ENCODE data around the gene IP6K2. TPM values are rescaled to one million over a fixed set of nuclear protein-coding genes. Genes with fewer than 3 reads are reported as not detected.

IP6K2 gene
- total RNA-seq, 2 experiments from 2014 or later: 56.6 to 61.2 TPM

- peaks cover 17% of the 10 kb centered on the region for H3K27me3 Mint-ChIP-seq
- peaks cover 41% of the 10 kb centered on the region for H3K4me1 Mint-ChIP-seq
- ChIA-PET POLR2A (interaction anchor here (0.6 to 0.7 kb wide), 2 partner anchors 376 to 522 kb away, joined by 3 to 5 read pairs; no protein-coding TSS in a partner anchor), CTCF (interaction anchor here (0.9 to 2.1 kb wide), 5 partner anchors 23 to 280 kb away, joined by 3 to 7 read pairs (median 3); partner anchors contain the start of genes NCKIPSD, PFKFB4 and SLC26A6)
- peak overlapping the region; percentile 99 for H3K27ac Mint-ChIP-seq
- peaks cover 24% of the 10 kb centered on the region for H3K36me3 Mint-ChIP-seq (ENCODE audit: low read depth)
- peak overlapping the region; percentile 99 for H3K4me3 Mint-ChIP-seq
- no peaks in the 10 kb centered on the region for H3K9me3 Mint-ChIP-seq
- peak; percentile 45 for DNase-seq
Observed at GRCh38 chr3:48716508-48716981, 476 bp downstream of the IP6K2 start.

GRCh38 chr3:48715174-48715800 lies 1.7 kb downstream of the IP6K2 start:
- Mint-ChIP-seq H3K9me3 (no peaks in the 10 kb centered on the region), H3K27ac (peak overlapping the region; percentile 75), H3K27me3 (peaks cover 15% of the 10 kb centered on the region), H3K4me3 (peak overlapping the region; percentile 99), H3K4me1 (peaks cover 47% of the 10 kb centered on the region), H3K36me3 (ENCODE audit: low read depth) (peaks cover 30% of the 10 kb centered on the region)
- POLR2A ChIA-PET: no interaction called here
- DNase-seq: no peak
- CTCF ChIA-PET: interaction anchor here (0.6 to 1.0 kb wide), 5 partner anchors 9 to 175 kb away, joined by 3 to 4 read pairs (median 3); no protein-coding TSS in a partner anchor

- ChIA-PET POLR2A (no interaction called here), CTCF (no interaction called here)
- Mint-ChIP-seq H3K9me3 (no peaks in the 10 kb centered on the region), H3K27ac (peak overlapping the region; percentile 9), H3K36me3 (ENCODE audit: low read depth) (peaks cover 47% of the 10 kb centered on the region), H3K27me3 (no peaks in the 10 kb centered on the region), H3K4me1 (peaks cover 55% of the 10 kb centered on the region), H3K4me3 (no peak overlapping the region)
- DNase-seq: no peak
Observed at GRCh38 chr3:48711727-48712126, 5.3 kb downstream of the IP6K2 start.

GRCh38 chr3:48709051-48709461 lies 8.0 kb downstream of the IP6K2 start:
- Mint-ChIP-seq H3K27me3 (no peaks in the 10 kb centered on the region), H3K9me3 (no peaks in the 10 kb centered on the region), H3K4me3 (no peak overlapping the region), H3K27ac (peak overlapping the region; percentile 19), H3K36me3 (ENCODE audit: low read depth) (peaks cover 44% of the 10 kb centered on the region), H3K4me1 (peaks cover 40% of the 10 kb centered on the region)
- ChIA-PET CTCF (no interaction called here), POLR2A (no interaction called here)
- no peak for DNase-seq

GRCh38 chr3:48708481-48708889 lies 8.5 kb downstream of the IP6K2 start:
- Mint-ChIP-seq H3K36me3 (ENCODE audit: low read depth) (peaks cover 44% of the 10 kb centered on the region), H3K4me1 (peaks cover 40% of the 10 kb centered on the region)

GRCh38 chr3:48707157-48707556 lies 9.9 kb downstream of the IP6K2 start:
- H3K27me3 Mint-ChIP-seq: no peaks in the 10 kb centered on the region
- DNase-seq: no peak
- peaks cover 42% of the 10 kb centered on the region for H3K4me1 Mint-ChIP-seq
- peaks cover 46% of the 10 kb centered on the region for H3K36me3 Mint-ChIP-seq (ENCODE audit: low read depth)
- H3K27ac Mint-ChIP-seq: no peak overlapping the region
- POLR2A ChIA-PET: no interaction called here
- no peaks in the 10 kb centered on the region for H3K9me3 Mint-ChIP-seq
- CTCF ChIA-PET: interaction anchor here (0.6 to 2.5 kb wide), 2 partner anchors 21 to 1899 kb away, joined by 3 to 6 read pairs; partner anchors contain the start of gene NCKIPSD
- no peak overlapping the region for H3K4me3 Mint-ChIP-seq

More at GRCh38 chr3:48708481-48708889, 8.5 kb downstream of the IP6K2 start:
- Mint-ChIP-seq H3K27me3 (no peaks in the 10 kb centered on the region), H3K27ac (no peak overlapping the region), H3K9me3 (no peaks in the 10 kb centered on the region), H3K4me3 (no peak overlapping the region)
- no peak for DNase-seq
- ChIA-PET POLR2A (no interaction called here), CTCF (interaction anchor here (0.8 to 2.5 kb wide), 2 partner anchors 10 to 23 kb away, joined by 3 to 6 read pairs; partner anchors contain the start of gene NCKIPSD)

GRCh38 chr3:48702320-48702920 lies 14.6 kb downstream of the IP6K2 start:
- Mint-ChIP-seq H3K4me3 (no peak overlapping the region), H3K27ac (no peak overlapping the region), H3K9me3 (no peaks in the 10 kb centered on the region), H3K36me3 (ENCODE audit: low read depth) (peaks cover 29% of the 10 kb centered on the region), H3K4me1 (peaks cover 17% of the 10 kb centered on the region), H3K27me3 (no peaks in the 10 kb centered on the region)
- no peak for DNase-seq
- ChIA-PET POLR2A (no interaction called here), CTCF (no interaction called here)

GRCh38 chr3:48700731-48701405 lies 16.2 kb downstream of the IP6K2 start:
- Mint-ChIP-seq H3K4me1 (peaks cover 15% of the 10 kb centered on the region), H3K9me3 (no peaks in the 10 kb centered on the region), H3K4me3 (no peak overlapping the region), H3K27me3 (no peaks in the 10 kb centered on the region), H3K36me3 (ENCODE audit: low read depth) (peaks cover 20% of the 10 kb centered on the region), H3K27ac (no peak overlapping the region)
- ChIA-PET POLR2A (no interaction called here), CTCF (interaction anchor here (0.8 kb wide), 1 partner anchor 20 kb away, joined by 3 read pairs; no protein-coding TSS in a partner anchor)
- DNase-seq: no peak

GRCh38 chr3:48698891-48699290 lies 18.1 kb downstream of the IP6K2 start:
- H3K36me3 Mint-ChIP-seq (ENCODE audit: low read depth): peaks cover 28% of the 10 kb centered on the region
- no peak overlapping the region for H3K27ac Mint-ChIP-seq
- no peaks in the 10 kb centered on the region for H3K27me3 Mint-ChIP-seq
- H3K4me1 Mint-ChIP-seq: peaks cover 14% of the 10 kb centered on the region
- H3K9me3 Mint-ChIP-seq: no peaks in the 10 kb centered on the region
- no peak overlapping the region for H3K4me3 Mint-ChIP-seq
- CTCF ChIA-PET: interaction anchor here (0.6 to 0.9 kb wide), 2 partner anchors 10 to 86 kb away, joined by 3 to 5 read pairs; no protein-coding TSS in a partner anchor
- no peak for DNase-seq
- POLR2A ChIA-PET: no interaction called here

GRCh38 chr3:48697952-48698351 lies 19.1 kb downstream of the IP6K2 start:
- CTCF ChIA-PET: interaction anchor here (0.9 to 1.4 kb wide), 3 partner anchors 10 to 34 kb away, joined by 3 to 4 read pairs (median 3); partner anchors contain the start of gene NCKIPSD
- POLR2A ChIA-PET: no interaction called here
- no peak overlapping the region for H3K27ac Mint-ChIP-seq
- peaks cover 13% of the 10 kb centered on the region for H3K4me1 Mint-ChIP-seq
- no peaks in the 10 kb centered on the region for H3K27me3 Mint-ChIP-seq
- peaks cover 33% of the 10 kb centered on the region for H3K36me3 Mint-ChIP-seq (ENCODE audit: low read depth)
- no peak for DNase-seq
- no peaks in the 10 kb centered on the region for H3K9me3 Mint-ChIP-seq
- no peak overlapping the region for H3K4me3 Mint-ChIP-seq

- Mint-ChIP-seq H3K36me3 (ENCODE audit: low read depth) (peaks cover 31% of the 10 kb centered on the region), H3K9me3 (no peaks in the 10 kb centered on the region), H3K27me3 (no peaks in the 10 kb centered on the region), H3K27ac (no peak overlapping the region), H3K4me1 (peaks cover 6% of the 10 kb centered on the region), H3K4me3 (no peak overlapping the region)
- no peak for DNase-seq
- ChIA-PET POLR2A (no interaction called here), CTCF (interaction anchor here (0.6 to 0.8 kb wide), 2 partner anchors 9 to 291 kb away, joined by 3 read pairs; no protein-coding TSS in a partner anchor)
Observed at GRCh38 chr3:48696601-48697000, 20.4 kb downstream of the IP6K2 start.

GRCh38 chr3:48696156-48696555 lies 20.9 kb downstream of the IP6K2 start:
- Mint-ChIP-seq H3K36me3 (ENCODE audit: low read depth) (peaks cover 34% of the 10 kb centered on the region), H3K9me3 (no peaks in the 10 kb centered on the region), H3K4me3 (no peak overlapping the region), H3K27ac (no peak overlapping the region), H3K4me1 (peaks cover 6% of the 10 kb centered on the region), H3K27me3 (no peaks in the 10 kb centered on the region)
- no peak for DNase-seq
- ChIA-PET POLR2A (no interaction called here), CTCF (interaction anchor here (0.6 to 1.0 kb wide), 3 partner anchors 9 to 292 kb away, joined by 3 to 4 read pairs (median 3); partner anchors contain the start of gene NCKIPSD)

Data from activated CD4-positive, alpha-beta T cell treated with anti-CD3 and anti-CD28 coated beads, Interleukin-2, amount 10 ng/mL, durations not matched to agents 7 days and 5 days (primary cell).